ENCODE results near the gene CACNB4. TPM values are rescaled to one million over a fixed set of nuclear protein-coding genes. Genes with fewer than 3 reads are reported as not detected.

CACNB4 gene
- 5.1 TPM for total RNA-seq (ENCODE audit: unreplicated experiment)
- long read RNA-seq, full-length matches to known transcripts: 1 of 1 reads
- long read RNA-seq, partial matches to known transcripts: 0 of 1 reads
- long read RNA-seq, other reads (novel, unspliced or antisense): 0 of 1 reads

DNA sequence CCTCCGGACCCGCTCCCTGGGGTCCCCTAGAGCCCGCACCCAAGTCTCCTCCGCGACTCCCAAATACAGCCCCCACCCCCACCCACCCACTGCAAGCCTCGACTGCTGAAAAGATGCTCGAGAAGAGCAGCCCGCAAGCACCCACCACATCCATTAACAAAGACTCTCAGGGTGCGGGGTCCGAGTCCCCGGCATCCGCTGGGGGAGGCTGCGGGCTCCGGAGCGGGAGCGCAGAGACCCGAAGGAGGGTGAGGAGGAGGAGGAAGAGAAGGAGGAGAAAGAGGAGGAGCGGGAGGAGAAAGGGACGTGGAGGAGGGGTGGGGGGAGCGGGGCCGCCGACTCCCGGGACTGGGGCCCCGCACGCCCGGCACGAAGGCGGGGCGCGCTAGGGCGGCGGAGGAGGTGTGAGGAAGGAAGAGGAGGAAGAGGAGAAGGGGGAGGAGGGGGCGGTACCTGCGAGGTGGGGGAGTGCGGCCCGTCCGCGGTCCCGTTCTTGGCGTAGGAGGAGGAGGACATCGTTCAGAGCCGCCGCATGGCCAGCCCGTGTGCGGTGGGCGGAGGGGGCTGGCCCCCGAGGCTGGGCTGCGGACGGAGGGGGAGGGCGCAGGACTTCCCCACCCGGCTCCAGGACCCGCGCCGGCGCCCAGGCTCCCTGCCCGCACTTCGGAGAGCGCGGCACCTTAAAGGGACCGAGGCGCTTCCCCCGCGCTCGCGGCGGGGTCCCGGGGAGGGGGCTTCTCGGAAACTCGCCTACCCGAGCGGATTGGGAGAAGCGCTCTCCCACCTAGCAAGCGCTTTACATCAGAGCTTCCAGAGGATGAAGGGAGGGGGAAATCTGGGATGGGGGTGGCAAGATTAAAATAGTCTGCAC lies at the start of gene CACNB4:
TSS of gene CACNB4 (minus strand) at position 549 of the 871 bp plus-strand sequence.
- H3K36me3 Mint-ChIP-seq (ENCODE audit: unreplicated experiment): peaks cover 7% of the 10 kb centered on the region
- no peak within 1 kb of the TSS for H3K27ac Mint-ChIP-seq (ENCODE audit: unreplicated experiment)
- peaks cover 6% of the 10 kb centered on the region for H3K9me3 Mint-ChIP-seq (ENCODE audit: unreplicated experiment)
- peaks cover 23% of the 10 kb centered on the region for H3K27me3 Mint-ChIP-seq (ENCODE audit: unreplicated experiment)
- DNase-seq: peak; percentile 40
- peaks cover 3% of the 10 kb centered on the region for H3K4me1 Mint-ChIP-seq (ENCODE audit: low read depth, unreplicated experiment)
- peak within 1 kb of the TSS; percentile 92 for H3K4me3 Mint-ChIP-seq (ENCODE audit: unreplicated experiment)
- no peak for TF ChIP-seq CTCF (IDR thresholded peaks at IDR 0.05; ENCODE audit: partially characterized antibody, unreplicated experiment)

- Mint-ChIP-seq H3K27ac (ENCODE audit: unreplicated experiment) (no peak overlapping the region), H3K4me1 (ENCODE audit: low read depth, unreplicated experiment) (no peaks in the 10 kb centered on the region), H3K4me3 (ENCODE audit: unreplicated experiment) (no peak overlapping the region), H3K36me3 (ENCODE audit: unreplicated experiment) (no peaks in the 10 kb centered on the region), H3K9me3 (ENCODE audit: unreplicated experiment) (no peaks in the 10 kb centered on the region), H3K27me3 (ENCODE audit: unreplicated experiment) (no peaks in the 10 kb centered on the region)
- no peak for TF ChIP-seq CTCF (IDR thresholded peaks at IDR 0.05; ENCODE audit: partially characterized antibody, unreplicated experiment)
- DNase-seq: no peak
These were observed 35.8 kb upstream of the CACNB4 start for GRCh38 chr2:152134488-152135280.

- Mint-ChIP-seq H3K27ac (ENCODE audit: unreplicated experiment) (no peak overlapping the region), H3K27me3 (ENCODE audit: unreplicated experiment) (no peaks in the 10 kb centered on the region), H3K9me3 (ENCODE audit: unreplicated experiment) (no peaks in the 10 kb centered on the region), H3K36me3 (ENCODE audit: unreplicated experiment) (no peaks in the 10 kb centered on the region), H3K4me1 (ENCODE audit: low read depth, unreplicated experiment) (no peaks in the 10 kb centered on the region), H3K4me3 (ENCODE audit: unreplicated experiment) (no peak overlapping the region)
- TF ChIP-seq CTCF (IDR thresholded peaks at IDR 0.05; ENCODE audit: partially characterized antibody, unreplicated experiment): no peak
- DNase-seq: no peak
These were observed 33.5 kb upstream of the CACNB4 start for GRCh38 chr2:152132306-152132705.

GRCh38 chr2:152127628-152128027 lies 28.8 kb upstream of the CACNB4 start:
- no peak for TF ChIP-seq CTCF (IDR thresholded peaks at IDR 0.05; ENCODE audit: partially characterized antibody, unreplicated experiment)
- no peak overlapping the region for H3K27ac Mint-ChIP-seq (ENCODE audit: unreplicated experiment)
- H3K4me1 Mint-ChIP-seq (ENCODE audit: low read depth, unreplicated experiment): no peaks in the 10 kb centered on the region
- no peaks in the 10 kb centered on the region for H3K9me3 Mint-ChIP-seq (ENCODE audit: unreplicated experiment)
- DNase-seq: no peak
- H3K27me3 Mint-ChIP-seq (ENCODE audit: unreplicated experiment): no peaks in the 10 kb centered on the region
- H3K4me3 Mint-ChIP-seq (ENCODE audit: unreplicated experiment): no peak overlapping the region
- no peaks in the 10 kb centered on the region for H3K36me3 Mint-ChIP-seq (ENCODE audit: unreplicated experiment)
